Hematopoietic multipotent progenitor cell (in vitro differentiated cells): Measurements from ENCODE around the gene TWF2. TPM values are rescaled to one million over a fixed set of nuclear protein-coding genes. Genes with fewer than 3 reads are reported as not detected.

ENCODE experiments used
- DNase-seq, 3 donors: peaks; one replicate each; pipeline ENCODE4 v3.0.0-alpha.2; 2011 to 2015; ENCODE audit warnings: low read depth in 2 of 3, low spot score in 2 of 3
- small RNA-seq: library from RNA; depleted of rRNA; stranded (forward); fragments of <200 nt; gene quantifications from one replicate; pipeline ENCODE3, GENCODE V24; 2012
- total RNA-seq: library from RNA; depleted of rRNA; stranded (reverse); fragments of >200 nt; gene quantifications from one replicate; pipeline ENCODE4 v1.2.3, GENCODE V29; 2012

Gene TWF2
- total RNA-seq, 1 donor = 157 TPM

DNA sequence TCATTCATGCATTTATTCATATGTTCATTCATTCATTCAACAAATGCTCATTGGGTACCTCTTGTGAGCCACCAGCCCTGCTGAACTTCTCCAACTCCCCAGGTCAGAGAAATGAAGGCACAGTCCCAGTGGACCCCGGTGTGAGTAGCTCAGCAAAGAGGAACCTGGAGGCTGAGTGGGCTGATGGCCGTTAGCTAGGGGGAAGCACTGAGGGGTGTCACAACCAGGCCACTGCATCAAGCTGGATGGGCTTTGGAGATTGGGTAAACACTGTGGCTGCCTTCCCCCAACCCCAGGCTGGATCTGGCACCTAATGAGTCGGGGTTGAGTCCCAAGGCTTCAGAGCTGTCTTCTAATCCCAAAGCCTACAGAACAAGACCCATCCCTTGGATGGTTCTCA is 53.1 kb downstream of the TWF2 start:
- peak in 1 of 3 donors; percentile 36 for DNase-seq

DNA sequence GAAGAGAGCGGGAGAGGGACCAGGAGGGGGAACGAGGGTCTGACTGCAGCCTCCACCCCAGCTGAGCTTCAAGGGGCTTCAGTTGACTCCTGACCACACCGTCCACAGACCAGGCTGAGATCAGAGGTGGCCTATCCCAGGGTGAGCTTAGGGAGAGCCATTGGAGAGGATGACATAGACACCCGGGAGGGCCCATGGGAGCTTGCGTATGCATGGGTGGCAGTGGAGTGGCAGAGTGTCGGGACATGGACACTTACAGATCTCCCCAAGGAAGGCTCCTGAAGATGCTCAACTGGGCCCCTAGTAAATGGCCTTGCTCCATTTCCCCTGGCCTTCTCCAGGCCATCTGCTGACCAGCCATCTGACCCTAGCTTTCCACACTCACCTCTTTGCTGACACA is 53.6 kb downstream of the TWF2 start:
- no peak for DNase-seq

DNA sequence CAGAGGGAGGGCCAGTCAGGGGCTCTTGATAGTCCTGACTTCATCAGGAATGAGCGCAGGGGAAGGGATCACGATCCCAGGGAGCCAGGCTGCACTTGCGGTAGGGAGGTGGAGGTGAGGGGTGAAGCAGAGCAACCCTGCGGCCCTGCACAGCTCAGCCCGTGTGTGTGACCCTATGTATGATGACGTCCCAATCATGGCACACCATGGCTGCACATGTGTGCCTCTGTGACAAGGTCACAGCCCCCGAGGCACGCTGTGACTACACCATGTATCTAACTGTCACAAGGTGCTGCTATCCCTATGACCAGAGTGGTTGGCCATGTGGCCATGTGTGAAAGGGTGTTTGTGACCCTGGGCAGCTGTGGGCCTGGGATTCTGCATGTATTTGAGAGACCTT is 54.3 kb downstream of the TWF2 start:
- no peak for DNase-seq

DNA sequence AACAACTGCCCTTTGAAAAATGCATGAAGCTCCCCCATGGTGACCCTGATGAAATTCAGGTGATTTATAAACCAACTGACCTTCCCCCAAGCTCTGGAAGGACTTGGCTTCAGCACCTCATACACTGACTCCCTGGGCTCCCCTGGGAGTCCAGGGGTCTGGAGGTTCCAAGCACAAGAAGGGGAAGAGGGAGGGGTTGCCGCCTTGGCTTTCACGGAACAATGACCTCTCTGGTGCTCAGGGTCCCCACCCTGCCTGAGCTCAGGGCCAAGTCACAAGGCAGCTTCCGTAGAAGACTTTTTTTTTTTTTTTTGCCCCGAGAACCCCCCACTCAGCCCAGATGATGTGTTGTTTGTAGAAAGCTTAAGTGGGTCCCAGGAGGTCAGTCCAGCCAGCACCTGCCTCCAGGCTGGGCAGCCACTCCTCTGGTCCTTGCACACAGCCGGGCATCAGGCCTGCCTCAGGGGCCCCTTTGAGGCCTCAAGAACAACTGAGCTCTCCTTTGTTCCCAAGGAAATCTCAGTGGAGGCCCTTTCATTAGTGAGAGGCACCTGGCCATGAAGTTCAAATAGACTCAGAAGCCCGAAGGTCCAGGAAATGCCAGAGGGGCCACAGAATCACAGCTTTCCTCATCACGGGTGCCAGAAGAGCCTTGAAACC is 55.0 kb downstream of the TWF2 start:
- no peak for DNase-seq

DNA sequence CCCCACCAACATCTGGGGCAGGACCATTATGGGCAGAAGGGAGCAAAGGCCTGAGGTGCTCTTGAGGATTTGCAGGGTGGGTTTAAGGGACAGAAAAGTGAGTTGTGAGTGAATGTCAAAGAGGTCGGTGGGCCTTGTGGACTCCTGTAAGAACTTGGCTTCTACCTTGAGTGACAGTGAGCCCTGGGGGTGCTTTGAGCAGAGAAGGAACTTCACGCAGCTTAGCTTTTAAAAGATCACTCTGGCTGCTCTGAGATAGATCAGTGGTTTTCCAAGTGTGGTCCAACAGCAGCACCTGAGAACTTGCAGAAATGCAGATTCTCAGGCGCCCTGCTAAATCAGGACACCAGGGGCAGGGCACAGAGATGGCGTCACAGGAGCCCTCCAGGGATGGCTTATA is 56.3 kb downstream of the TWF2 start:
- no peak for DNase-seq

DNA sequence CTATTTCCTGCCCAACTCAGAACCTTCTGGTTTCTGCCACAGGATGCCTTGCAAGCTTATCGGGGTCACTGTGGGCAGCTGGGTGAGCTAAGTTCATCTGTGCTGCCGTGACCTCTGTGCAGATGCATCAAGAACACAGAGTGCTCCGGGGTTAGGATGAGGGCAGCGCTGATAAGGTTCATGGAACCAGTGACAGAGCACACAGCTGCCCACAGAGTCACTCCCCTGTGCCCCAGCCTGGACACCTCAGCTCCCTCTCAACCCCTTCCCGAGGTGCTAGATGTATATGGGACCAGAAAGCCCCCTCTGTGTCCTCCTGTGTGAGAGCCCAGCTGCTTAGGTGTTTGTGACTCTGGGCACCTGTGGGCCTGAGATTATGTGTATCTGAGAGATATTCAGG is 56.8 kb downstream of the TWF2 start:
- DNase-seq = no peak

DNA sequence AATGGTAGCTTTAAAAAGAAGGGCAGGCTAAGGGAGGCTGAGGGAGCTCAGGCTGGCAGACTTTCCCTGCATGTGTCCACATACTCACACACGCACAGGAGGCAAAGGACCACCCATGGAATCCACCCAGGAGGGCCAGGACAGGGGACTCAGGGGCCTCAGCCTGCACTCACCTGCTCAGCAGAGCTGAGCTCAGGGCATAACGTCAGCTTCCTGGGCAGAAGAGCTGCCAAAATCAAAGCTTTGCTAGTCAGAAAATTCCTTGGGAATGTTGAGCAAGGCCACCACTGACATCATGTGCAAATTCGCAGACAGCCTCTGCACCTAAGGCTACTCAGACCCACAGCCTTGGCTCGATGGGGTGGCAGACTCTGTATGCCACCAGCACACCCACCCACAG is 57.4 kb downstream of the TWF2 start:
- DNase-seq = no peak

Small RNA genes within 50 kb of the gene (small RNA-seq; reads per million reads assigned to genes)
- gene MIRLET7G = 13,411 reads per million, percentile 100 among the genes with 10 or more reads in this experiment

Other genes with a start within 250 kb of the TWF2 start
- 3,278 TPM for gene RPL29, start 243.3 kb downstream of the TWF2 start, total RNA-seq
- gene DUSP7, start 182.6 kb downstream of the TWF2 start, total RNA-seq = 25.3 TPM
- gene POC1A, start 84.7 kb downstream of the TWF2 start, total RNA-seq = 6.7 TPM
- gene ALAS1, start 41.0 kb downstream of the TWF2 start, total RNA-seq = 25.6 TPM
- under 0.01 TPM for gene TLR9, start 13.5 kb downstream of the TWF2 start, total RNA-seq
- 11.6 TPM for gene PPM1M, start 6.6 kb upstream of the TWF2 start, total RNA-seq
- 62.2 TPM for gene WDR82, start 39.5 kb upstream of the TWF2 start, total RNA-seq
- gene GLYCTK, start 48.7 kb upstream of the TWF2 start, total RNA-seq = 36.6 TPM
- gene DNAH1, start 77.2 kb upstream of the TWF2 start, total RNA-seq = 47.1 TPM
- gene BAP1, start 170.8 kb upstream of the TWF2 start, total RNA-seq = 106 TPM
- gene PHF7, start 171.5 kb upstream of the TWF2 start, total RNA-seq = 17.5 TPM
- gene SEMA3G, start 205.9 kb upstream of the TWF2 start, total RNA-seq = 0.54 TPM
- 0.54 TPM for gene TNNC1, start 214.9 kb upstream of the TWF2 start, total RNA-seq
- gene NISCH, start 216.4 kb upstream of the TWF2 start, total RNA-seq = 70.6 TPM